ENCODE results near the gene TSTD2.

GRCh38 chr9:97553841-97554240, 79.3 kb downstream of the TSTD2 start:
- TF ChIP-seq RARB (CRISPR knock-in tag; IDR thresholded peaks at IDR 0.05): no peak
- no peak for TF ChIP-seq ZNF70 (CRISPR knock-in tag; IDR thresholded peaks at IDR 0.05)
- TF ChIP-seq ZNF8 (CRISPR knock-in tag; IDR thresholded peaks at IDR 0.05): no peak
- TF ChIP-seq OSR1 (CRISPR knock-in tag; IDR thresholded peaks at IDR 0.05): no peak
- no peak for TF ChIP-seq ARNTL (CRISPR knock-in tag; IDR thresholded peaks at IDR 0.05; ENCODE audit: borderline replicate concordance, low read depth)
